Measurements from ENCODE around the gene RLF. TPM values are rescaled to one million over a fixed set of nuclear protein-coding genes. Genes with fewer than 3 reads are reported as not detected.

The RLF gene
- total and polyA plus RNA-seq, 2 donors (not counting 1 experiment from before 2014, with no cell fraction given): 7.8 to 21.9 TPM

DNA sequence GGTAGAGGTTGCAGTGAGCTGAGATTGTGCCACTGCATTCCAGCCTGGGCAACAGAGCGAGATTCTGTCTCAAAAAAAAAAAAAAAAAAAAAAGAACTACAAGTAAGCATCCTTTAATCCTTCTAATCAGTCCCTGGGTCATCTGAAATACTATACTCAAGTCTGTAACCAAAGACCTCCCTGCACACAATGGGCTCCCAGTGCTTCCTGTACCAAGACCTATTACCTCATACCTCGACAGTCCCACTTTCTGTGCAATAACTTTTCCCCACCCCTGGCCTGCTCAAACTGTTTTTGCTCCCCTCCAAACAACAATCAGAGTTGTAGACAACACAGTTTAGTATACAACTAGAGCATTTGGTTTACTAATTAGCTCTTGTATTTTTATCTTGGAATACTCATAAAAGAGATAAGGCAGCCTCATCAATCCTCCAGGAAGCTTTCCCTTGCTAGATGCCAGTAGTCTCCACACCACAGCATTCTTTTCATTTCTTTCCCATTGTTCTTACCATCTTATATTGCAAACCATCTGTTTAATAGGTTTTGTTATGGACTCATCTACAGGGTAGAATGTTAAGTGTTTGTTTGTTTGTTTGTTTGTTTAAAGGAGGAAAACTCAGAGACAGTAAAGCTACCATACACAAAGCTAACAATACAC lies 19.2 kb upstream of the RLF start:
- no peak for ATAC-seq (ENCODE audit: low read depth)
- no peak for TF ChIP-seq EZH2 (IDR thresholded peaks at IDR 0.05; ENCODE audit: borderline replicate concordance, insufficient read depth, low read depth, low read length, poor library complexity, severe bottlenecking)
- TF ChIP-seq, protein P1, sequence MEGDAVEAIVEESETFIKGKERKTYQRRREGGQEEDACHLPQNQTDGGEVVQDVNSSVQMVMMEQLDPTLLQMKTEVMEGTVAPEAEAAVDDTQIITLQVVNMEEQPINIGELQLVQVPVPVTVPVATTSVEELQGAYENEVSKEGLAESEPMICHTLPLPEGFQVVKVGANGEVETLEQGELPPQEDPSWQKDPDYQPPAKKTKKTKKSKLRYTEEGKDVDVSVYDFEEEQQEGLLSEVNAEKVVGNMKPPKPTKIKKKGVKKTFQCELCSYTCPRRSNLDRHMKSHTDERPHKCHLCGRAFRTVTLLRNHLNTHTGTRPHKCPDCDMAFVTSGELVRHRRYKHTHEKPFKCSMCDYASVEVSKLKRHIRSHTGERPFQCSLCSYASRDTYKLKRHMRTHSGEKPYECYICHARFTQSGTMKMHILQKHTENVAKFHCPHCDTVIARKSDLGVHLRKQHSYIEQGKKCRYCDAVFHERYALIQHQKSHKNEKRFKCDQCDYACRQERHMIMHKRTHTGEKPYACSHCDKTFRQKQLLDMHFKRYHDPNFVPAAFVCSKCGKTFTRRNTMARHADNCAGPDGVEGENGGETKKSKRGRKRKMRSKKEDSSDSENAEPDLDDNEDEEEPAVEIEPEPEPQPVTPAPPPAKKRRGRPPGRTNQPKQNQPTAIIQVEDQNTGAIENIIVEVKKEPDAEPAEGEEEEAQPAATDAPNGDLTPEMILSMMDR (IDR thresholded peaks at IDR 0.05): no peak
- Mint-ChIP-seq H3K9me3 (ENCODE audit: insufficient read depth) (no peaks in the 10 kb centered on the region), H3K4me3 (no peak overlapping the region), H3K27me3 (peaks cover 18% of the 10 kb centered on the region), H3K27ac (no peak overlapping the region), H3K4me1 (peaks cover 7% of the 10 kb centered on the region)
- Histone ChIP-seq H3K9ac (ENCODE audit: low read length) (no peak overlapping the region), H3K36me3 (replicated peaks in 1 of 2; ENCODE audit: control extremely low read depth in 1 of 2, control insufficient read depth in 1 of 2, extremely low read depth in 1 of 2, insufficient read depth in 2 of 2, low read length in 1 of 2) (no peaks in the 10 kb centered on the region), H3K27me3 (replicated peaks in 1 of 4; ENCODE audit: control extremely low read depth in 1 of 4, control insufficient read depth in 3 of 4, insufficient read depth in 4 of 4, low read length in 3 of 4) (peaks cover 0 to 8% (median 0%) of the 10 kb centered on the region in 4 experiments), H2AFZ (ENCODE audit: insufficient read depth, low read depth, low read length, poor library complexity, severe bottlenecking) (no peak overlapping the region), H3K9me3 (ENCODE audit: control extremely low read depth in 1 of 3, control insufficient read depth in 2 of 3, insufficient read depth in 1 of 3, low read length in 2 of 3) (no peaks in the 10 kb centered on the region), H3K4me3 (ENCODE audit: control extremely low read depth in 1 of 5, extremely low read depth in 1 of 5, insufficient read depth in 1 of 5, low read depth in 2 of 5, low read length in 4 of 5) (no peak overlapping the region), H3K79me2 (ENCODE audit: control insufficient read depth, insufficient read depth, low read length) (no peaks in the 10 kb centered on the region), H3K4me1 (ENCODE audit: control insufficient read depth in 2 of 2, insufficient read depth in 2 of 2, low read length in 2 of 2) (peaks cover 3 to 6% of the 10 kb centered on the region in 2 donors), H3K4me2 (replicated peaks; ENCODE audit: low read depth, low read length, poor library complexity, severe bottlenecking) (no peak overlapping the region), H3K27ac (ENCODE audit: low read length in 2 of 2) (no peak overlapping the region), H4K20me1 (ENCODE audit: control insufficient read depth, insufficient read depth, low read length, poor library complexity, severe bottlenecking) (no peaks in the 10 kb centered on the region)
- ChIA-PET CTCF (interaction anchor here (0.6 to 7.0 kb wide), 13 partner anchors 12 to 1164 kb away, joined by 3 to 252 read pairs (median 10); partner anchors contain the start of gene COL9A2), POLR2A (no interaction called here)
- intact Hi-C loops (cut with micrococcal nuclease): loop anchor here (5.0 kb wide), 1 partner anchor 710 kb away; no protein-coding TSS in a partner anchor
- DNase-seq: no peak
- 80% methylated on average over 1 of the region's 2 CpGs for WGBS (ENCODE audit: insufficient coverage)

Data from B cell (primary cell).